Vagina (tissue), 2 donors: ENCODE measurements around the gene LMO1.

Experiments
- POLR2AphosphoS5 ChIP-seq, 2 donors: sonication (generic); formaldehyde crosslinking; IDR thresholded peaks; one replicate each; pipeline ENCODE4 v1.9.0; 2017; ENCODE audit warnings: antibody characterized with exemption in 2 of 2, mild to moderate bottlenecking in 2 of 2, low read depth in 1 of 2; ENCODE audit not compliant: insufficient read depth in 1 of 2
- TF ChIP-seq, protein P1 (sequence below), 3 experiments: fragments of 450-650 bp in 2 of 3; fragments of 200-600 bp in 1 of 3; sonication (generic) in 1 of 3; IDR thresholded peaks; one replicate each; pipeline ENCODE4 v1.5.1; 2017 to 2019; ENCODE audit warnings: antibody characterized with exemption in 3 of 3, mild to moderate bottlenecking in 2 of 3, moderate library complexity in 2 of 3

DNA sequence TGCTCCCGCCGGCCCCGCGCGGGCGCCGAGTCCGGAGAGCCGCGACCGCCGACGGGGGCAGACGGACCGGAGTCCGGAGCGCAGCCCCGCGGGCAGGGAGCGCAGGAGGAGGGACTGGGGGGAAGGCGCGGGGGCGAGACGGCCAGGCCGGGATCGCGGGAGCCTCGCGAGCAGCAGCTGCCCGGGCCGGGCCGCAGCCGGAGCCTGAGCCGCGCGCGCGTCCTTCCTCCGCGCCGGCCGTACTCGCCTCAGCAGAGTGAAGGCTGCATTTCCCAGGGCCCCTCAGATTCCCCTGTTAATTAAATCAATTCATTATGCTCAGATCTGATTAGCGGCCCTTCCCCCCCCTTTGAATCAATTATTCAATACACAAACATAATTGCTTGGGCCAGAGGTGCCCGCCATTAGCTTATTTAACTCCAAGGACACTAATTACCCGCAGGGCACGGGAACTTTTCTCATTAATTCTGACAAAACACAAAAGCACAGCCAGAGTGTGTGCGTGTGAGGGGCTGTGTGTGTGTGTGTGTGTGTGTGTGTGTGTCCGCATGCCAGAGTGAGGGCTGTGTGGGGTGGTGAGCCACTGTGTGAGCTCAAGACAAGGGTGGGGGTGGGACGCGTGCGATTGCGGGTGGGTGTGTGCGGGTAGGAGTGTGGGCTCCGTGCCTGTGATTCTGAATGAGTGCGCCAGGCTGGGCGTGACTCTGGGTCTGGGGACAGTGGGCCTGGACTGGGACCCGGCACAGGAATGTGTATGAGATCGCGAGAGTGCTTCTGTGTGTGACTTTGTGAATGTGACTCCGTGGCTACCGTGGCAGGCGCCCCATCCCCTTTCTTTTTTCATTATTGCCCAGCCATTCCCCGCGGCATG, 5.1 kb upstream of the LMO1 start:
- no peak for TF ChIP-seq POLR2AphosphoS5 (IDR thresholded peaks at IDR 0.05; ENCODE audit: insufficient read depth in 1 of 2, low read depth in 1 of 2)
- TF ChIP-seq, protein P1, sequence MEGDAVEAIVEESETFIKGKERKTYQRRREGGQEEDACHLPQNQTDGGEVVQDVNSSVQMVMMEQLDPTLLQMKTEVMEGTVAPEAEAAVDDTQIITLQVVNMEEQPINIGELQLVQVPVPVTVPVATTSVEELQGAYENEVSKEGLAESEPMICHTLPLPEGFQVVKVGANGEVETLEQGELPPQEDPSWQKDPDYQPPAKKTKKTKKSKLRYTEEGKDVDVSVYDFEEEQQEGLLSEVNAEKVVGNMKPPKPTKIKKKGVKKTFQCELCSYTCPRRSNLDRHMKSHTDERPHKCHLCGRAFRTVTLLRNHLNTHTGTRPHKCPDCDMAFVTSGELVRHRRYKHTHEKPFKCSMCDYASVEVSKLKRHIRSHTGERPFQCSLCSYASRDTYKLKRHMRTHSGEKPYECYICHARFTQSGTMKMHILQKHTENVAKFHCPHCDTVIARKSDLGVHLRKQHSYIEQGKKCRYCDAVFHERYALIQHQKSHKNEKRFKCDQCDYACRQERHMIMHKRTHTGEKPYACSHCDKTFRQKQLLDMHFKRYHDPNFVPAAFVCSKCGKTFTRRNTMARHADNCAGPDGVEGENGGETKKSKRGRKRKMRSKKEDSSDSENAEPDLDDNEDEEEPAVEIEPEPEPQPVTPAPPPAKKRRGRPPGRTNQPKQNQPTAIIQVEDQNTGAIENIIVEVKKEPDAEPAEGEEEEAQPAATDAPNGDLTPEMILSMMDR (IDR thresholded peaks at IDR 0.05) = no peak
